IMR-90 (cell line): ENCODE results near the gene ARHGAP12. TPM values are rescaled to one million over a fixed set of nuclear protein-coding genes. Genes with fewer than 3 reads are reported as not detected.
A peak's percentile ranks its signal among the peaks of the same experiment; 100 is the strongest.

Experiments used
- ATAC-seq: fragments of 200-7000 bp; cut with Tn5 transposase; 2 replicates; pipeline ENCODE4 v1.9.1; 2020; ENCODE audit warnings: low read depth, mild to moderate bottlenecking, moderate library complexity
- BruUV-seq: library from RNA; stranded (reverse); fragments of 400-500 nt; replicated peaks from 2 replicates; lab custom pipeline; 2021; lab: Mats Ljungman, UMichigan
- CTCF ChIA-PET: fragments of 300-600 bp; formaldehyde crosslinking; extraction: SDS; loops from one replicate; lab custom pipeline; 2021; ENCODE audit warnings: antibody characterized with exemption; lab: Yijun Ruan, JAX
- POLR2A ChIA-PET: fragments of 300-600 bp; sonication (Branson Sonifier 250); formaldehyde crosslinking; loops from one replicate; lab custom pipeline; 2022; ENCODE audit warnings: antibody characterized with exemption; ENCODE audit not compliant: unreplicated experiment; lab: Charles Lee
- DNase-seq: peaks from one replicate; pipeline ENCODE4 v3.0.0; 2013
- H2AFZ ChIP-seq: replicated peaks from 2 replicates; pipeline ENCODE3; 2013; ENCODE audit warnings: low read length, mild to moderate bottlenecking; ENCODE audit not compliant: poor library complexity
- H2AK5ac ChIP-seq: 2 replicates; pipeline ENCODE4 v1.6.1; 2013; ENCODE audit warnings: low read depth, low read length, inconsistent platforms
- H2AK9ac ChIP-seq: replicated peaks from 2 replicates; pipeline ENCODE3; 2013; ENCODE audit warnings: mild to moderate bottlenecking, low read depth, low read length, moderate library complexity; ENCODE audit not compliant: poor library complexity
- H2BK120ac ChIP-seq: 2 replicates; pipeline ENCODE4 v1.6.1; 2013; ENCODE audit warnings: low read depth, low read length, inconsistent platforms
- H2BK15ac ChIP-seq: 3 replicates; pipeline ENCODE4 v1.6.1; 2013; ENCODE audit warnings: low read depth, low read length, inconsistent platforms
- H2BK20ac ChIP-seq: 2 replicates; pipeline ENCODE4 v1.6.1; 2013; ENCODE audit warnings: low read depth, mild to moderate bottlenecking, inconsistent platforms, low read length, moderate library complexity
- H2BK5ac ChIP-seq: 2 replicates; pipeline ENCODE4 v1.6.1; 2013; ENCODE audit warnings: mild to moderate bottlenecking, low read depth, low read length, inconsistent platforms; ENCODE audit not compliant: poor library complexity, severe bottlenecking
- H3K14ac ChIP-seq: replicated peaks from 2 replicates; pipeline ENCODE4 v1.6.1; 2013; ENCODE audit warnings: low read depth, low read length, inconsistent platforms
- H3K18ac ChIP-seq: 2 replicates; pipeline ENCODE4 v1.6.1; 2013; ENCODE audit warnings: low read depth, low read length, control low read depth
- H3K23ac ChIP-seq: 2 replicates; pipeline ENCODE4 v1.6.1; 2013; ENCODE audit warnings: low read depth, low read length, inconsistent platforms
- H3K27ac ChIP-seq: 2 replicates; pipeline ENCODE4 v1.5.1; 2013; ENCODE audit warnings: mild to moderate bottlenecking, control low read depth, low read length; ENCODE audit not compliant: insufficient read depth
- H3K27me3 ChIP-seq: 2 replicates; pipeline ENCODE4 v1.6.1; 2013; ENCODE audit warnings: low read length; ENCODE audit not compliant: control insufficient read depth, insufficient read depth
- H3K36me3 ChIP-seq: 2 replicates; pipeline ENCODE4 v1.6.1; 2013; ENCODE audit warnings: low read length, mixed read lengths; ENCODE audit not compliant: control insufficient read depth, insufficient read depth
- H3K4ac ChIP-seq: 2 replicates; pipeline ENCODE4 v1.6.1; 2013; ENCODE audit warnings: low read depth, low read length, inconsistent platforms
- H3K4me1 ChIP-seq: 2 replicates; pipeline ENCODE4 v1.6.1; 2013; ENCODE audit warnings: low read length, mixed read lengths; ENCODE audit not compliant: control insufficient read depth, insufficient read depth
- H3K4me2 ChIP-seq: 2 replicates; pipeline ENCODE4 v1.6.1; 2013; ENCODE audit warnings: low read depth, mild to moderate bottlenecking, control low read depth, low read length, moderate library complexity
- H3K4me3 ChIP-seq: 2 replicates; pipeline ENCODE4 v1.5.1; 2013; ENCODE audit warnings: low read depth, mild to moderate bottlenecking, control low read depth, low read length, moderate library complexity; ENCODE audit not compliant: insufficient read depth
- H3K56ac ChIP-seq: 2 replicates; pipeline ENCODE4 v1.6.1; 2013; ENCODE audit warnings: low read length, inconsistent platforms; ENCODE audit not compliant: insufficient read depth; ENCODE audit errors: extremely low read depth
- H3K79me1 ChIP-seq, 2 experiments: 2 replicates each; pipeline ENCODE4 v1.6.1; 2013; ENCODE audit warnings: low read length in 2 of 2, inconsistent platforms in 1 of 2, low read depth in 1 of 2
- H3K9ac ChIP-seq: 2 replicates; pipeline ENCODE4 v1.6.1; 2013; ENCODE audit warnings: low read depth, low read length, control low read depth
- H3K9me1 ChIP-seq: 2 replicates; pipeline ENCODE4 v1.6.1; 2013; ENCODE audit warnings: low read length, inconsistent platforms; ENCODE audit not compliant: insufficient read depth
- H3K9me3 ChIP-seq: 2 replicates; pipeline ENCODE4 v1.6.1; 2013; ENCODE audit warnings: low read length; ENCODE audit not compliant: control insufficient read depth, insufficient read depth
- H4K20me1 ChIP-seq: 2 replicates; pipeline ENCODE4 v1.6.1; 2013; ENCODE audit warnings: low read length, inconsistent platforms; ENCODE audit not compliant: insufficient read depth
- H4K5ac ChIP-seq: 2 replicates; pipeline ENCODE4 v1.6.1; 2013; ENCODE audit warnings: mild to moderate bottlenecking, low read depth, low read length, control low read depth
- H4K8ac ChIP-seq, 2 experiments: 2 replicates each; pipeline ENCODE4 v1.6.1; 2013; ENCODE audit warnings: low read depth in 2 of 2, low read length in 2 of 2, control low read depth in 1 of 2, inconsistent platforms in 1 of 2
- H4K91ac ChIP-seq: 2 replicates; pipeline ENCODE4 v1.6.1; 2013; ENCODE audit warnings: low read depth, low read length, inconsistent platforms; ENCODE audit not compliant: insufficient read depth
- CEBPB ChIP-seq: IDR thresholded peaks from 2 replicates; pipeline ENCODE4 v1.6.1; 2012; ENCODE audit warnings: low read depth, low read length, improper control_type of control experiment
- RFX5 ChIP-seq: IDR thresholded peaks from 2 replicates; pipeline ENCODE4 v1.8.0; 2012; ENCODE audit warnings: low read depth, mild to moderate bottlenecking, low read length, moderate library complexity
- dilution Hi-C: fragments of 300-500 bp; cut with HindIII; formaldehyde crosslinking; loops from one replicate; pipeline ENCODE4 v1.14.3; 2018; ENCODE audit warnings: low sequenced_read_pairs; ENCODE audit not compliant: unreplicated experiment
- in situ Hi-C: fragments of 300-500 bp; cut with MboI; formaldehyde crosslinking; loops from 3 replicates; pipeline ENCODE4 v1.14.3; 2019; ENCODE audit warnings: low sequenced_read_pairs, inconsistent platforms, mixed read lengths
- intact Hi-C: fragments of 100-400 bp; cut with micrococcal nuclease; formaldehyde crosslinking; loops from 2 replicates; pipeline ENCODE4 v1.10.0; 2022
- polyA plus RNA-seq, 3 experiments: library from polyadenylated mRNA; depleted of rRNA; stranded (reverse); fragments of >200 nt; gene quantifications; 2 replicates each; pipeline ENCODE4 v1.2.3, GENCODE V29; 2012; ENCODE audit warnings: low replicate concordance in 1 of 3
- total RNA-seq: library from RNA; depleted of rRNA; stranded (reverse); fragments of >200 nt; gene quantifications from 2 replicates; pipeline ENCODE4 v1.2.3, GENCODE V29; 2012
- TF ChIP-seq, protein P1 (sequence below): conservative IDR thresholded peaks from 2 replicates; pipeline ENCODE4 v1.5.1; 2012; ENCODE audit warnings: mild to moderate bottlenecking, low read depth, low read length, improper control_type of control experiment
- TF ChIP-seq, protein P2 (sequence below): fragments of 150-350 bp; IDR thresholded peaks from 2 replicates; pipeline ENCODE4 v1.6.1; 2017; ENCODE audit warnings: mild to moderate bottlenecking, antibody characterized with exemption, low read length, low read depth

ARHGAP12 gene
- total and polyA plus RNA-seq, 2 of the 4 experiments (the other 2 are of a cell fraction), result 9.0 to 28.5 TPM

DNA sequence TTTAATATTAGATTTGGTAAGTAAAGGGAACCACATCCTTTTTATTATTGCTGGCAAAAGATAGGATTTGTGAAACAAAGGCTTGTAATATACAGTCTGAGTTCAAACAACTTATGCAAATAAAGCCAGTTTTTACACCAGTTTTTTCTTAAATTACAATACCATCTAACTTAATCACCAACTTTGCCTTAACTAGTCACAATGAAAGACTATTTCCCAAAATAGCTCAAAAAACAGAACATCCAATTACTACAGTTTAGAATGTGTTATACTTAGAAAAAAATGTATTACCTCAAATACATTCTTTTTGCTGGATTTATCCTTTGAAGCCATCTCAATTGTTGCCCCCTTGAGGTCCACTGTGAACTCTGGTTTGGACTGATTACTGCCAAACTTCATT, 108.5 kb downstream of the ARHGAP12 start:
- ChIA-PET POLR2A (no interaction called here), CTCF (no interaction called here)
- Histone ChIP-seq H4K8ac (0 out of 4 replicates have a peak overlapping the region, but pooled peaks of 1 of the 2 experiments have one; percentile 33), H3K23ac (no peak overlapping the region), H3K27me3 (no peaks in the 10 kb centered on the region), H3K4ac (no peak overlapping the region), H3K9me1 (peaks cover 5% of the 10 kb centered on the region; the same call in 1 of the 2 replicates), H3K9me3 (no peaks in the 10 kb centered on the region), H2AFZ (no peak overlapping the region), H2AK5ac (no peak overlapping the region), H3K4me1 (peaks cover 2% of the 10 kb centered on the region; the same call in 1 of the 2 replicates), H2BK15ac (no peak overlapping the region; the same call in 2 of the 3 replicates), H2BK5ac (peak overlapping the region; percentile 68), H2BK120ac (no peak overlapping the region), H3K36me3 (0 out of 2 replicates have a peak, but pooled peaks cover 4% of the 10 kb centered on the region), H3K56ac (no peak overlapping the region), H3K4me2 (peak overlapping the region; percentile 36; the same call in 1 of the 2 replicates), H3K4me3 (no peak overlapping the region), H3K79me1 (peaks cover 6 to 16% of the 10 kb centered on the region in 2 experiments), H2AK9ac (no peak overlapping the region), H3K9ac (no peak overlapping the region), H4K91ac (no peak overlapping the region), H2BK20ac (no peak overlapping the region), H3K18ac (no peak overlapping the region), H4K5ac (no peak overlapping the region), H4K20me1 (no peaks in the 10 kb centered on the region), H3K27ac (no peak overlapping the region), H3K14ac (peak overlapping the region; percentile 69; the same call in 1 of the 2 replicates)
- TF ChIP-seq, protein P1, sequence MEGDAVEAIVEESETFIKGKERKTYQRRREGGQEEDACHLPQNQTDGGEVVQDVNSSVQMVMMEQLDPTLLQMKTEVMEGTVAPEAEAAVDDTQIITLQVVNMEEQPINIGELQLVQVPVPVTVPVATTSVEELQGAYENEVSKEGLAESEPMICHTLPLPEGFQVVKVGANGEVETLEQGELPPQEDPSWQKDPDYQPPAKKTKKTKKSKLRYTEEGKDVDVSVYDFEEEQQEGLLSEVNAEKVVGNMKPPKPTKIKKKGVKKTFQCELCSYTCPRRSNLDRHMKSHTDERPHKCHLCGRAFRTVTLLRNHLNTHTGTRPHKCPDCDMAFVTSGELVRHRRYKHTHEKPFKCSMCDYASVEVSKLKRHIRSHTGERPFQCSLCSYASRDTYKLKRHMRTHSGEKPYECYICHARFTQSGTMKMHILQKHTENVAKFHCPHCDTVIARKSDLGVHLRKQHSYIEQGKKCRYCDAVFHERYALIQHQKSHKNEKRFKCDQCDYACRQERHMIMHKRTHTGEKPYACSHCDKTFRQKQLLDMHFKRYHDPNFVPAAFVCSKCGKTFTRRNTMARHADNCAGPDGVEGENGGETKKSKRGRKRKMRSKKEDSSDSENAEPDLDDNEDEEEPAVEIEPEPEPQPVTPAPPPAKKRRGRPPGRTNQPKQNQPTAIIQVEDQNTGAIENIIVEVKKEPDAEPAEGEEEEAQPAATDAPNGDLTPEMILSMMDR, result no peak
- TF ChIP-seq, protein P2, sequence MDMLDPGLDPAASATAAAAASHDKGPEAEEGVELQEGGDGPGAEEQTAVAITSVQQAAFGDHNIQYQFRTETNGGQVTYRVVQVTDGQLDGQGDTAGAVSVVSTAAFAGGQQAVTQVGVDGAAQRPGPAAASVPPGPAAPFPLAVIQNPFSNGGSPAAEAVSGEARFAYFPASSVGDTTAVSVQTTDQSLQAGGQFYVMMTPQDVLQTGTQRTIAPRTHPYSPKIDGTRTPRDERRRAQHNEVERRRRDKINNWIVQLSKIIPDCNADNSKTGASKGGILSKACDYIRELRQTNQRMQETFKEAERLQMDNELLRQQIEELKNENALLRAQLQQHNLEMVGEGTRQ, result no peak
- TF ChIP-seq RFX5 (no peak), CEBPB (no peak)
- in situ Hi-C loops, result loop anchor here (25.0 kb wide), 1 partner anchor 483 kb away; no protein-coding TSS in a partner anchor
- intact Hi-C loops, result no loop called here
- no peak for ATAC-seq
- no peak for DNase-seq
- dilution Hi-C loops, result no loop called here
- BruUV-seq, result no TSS peak
